H1 (cell line): ENCODE data around the gene SLC6A6. TPM values are rescaled to one million over a fixed set of nuclear protein-coding genes. Genes with fewer than 3 reads are reported as not detected.
A peak's percentile ranks its signal among the peaks of the same experiment; 100 is the strongest.

Experiments
- CTCF ChIA-PET: fragments of 300-600 bp; sonication (Branson Sonifier 250); formaldehyde crosslinking; loops from one replicate; lab custom pipeline; 2021; ENCODE audit not compliant: partially characterized antibody; lab: Charles Lee
- POLR2A ChIA-PET: fragments of 300-600 bp; sonication (Branson Sonifier 250); formaldehyde crosslinking; loops from one replicate; lab custom pipeline; 2021; ENCODE audit warnings: inconsistent platforms; ENCODE audit not compliant: partially characterized antibody; lab: Charles Lee
- DNase-seq, 2 experiments: peaks; one replicate each; pipeline versions ENCODE4 v3.0.0 to v3.0.0-alpha.2; 2010 to 2022; ENCODE audit warnings: low spot score in 2 of 2, low read depth in 1 of 2, mixed read lengths in 1 of 2
- FAIRE-seq: peaks from 2 replicates; lab custom pipeline; 2011; peaks lifted over from hg19 to GRCh38; lab: Jason Lieb, UNC
- H2AFZ ChIP-seq: 2 replicates; pipeline ENCODE4 v1.8.1; 2012; ENCODE audit warnings: low read length, inconsistent platforms
- H2AK5ac ChIP-seq: 2 replicates; pipeline ENCODE4 v1.6.1; 2013; ENCODE audit warnings: low read depth, low read length
- H2BK120ac ChIP-seq: replicated peaks from 2 replicates; pipeline ENCODE3; 2013; ENCODE audit warnings: low read depth, low read length, inconsistent platforms
- H2BK12ac ChIP-seq: 2 replicates; pipeline ENCODE4 v1.6.1; 2013; ENCODE audit warnings: low read depth, low read length
- H2BK15ac ChIP-seq: 2 replicates; pipeline ENCODE4 v1.6.1; 2013; ENCODE audit warnings: low read length
- H2BK20ac ChIP-seq: 2 replicates; pipeline ENCODE4 v1.6.1; 2013; ENCODE audit warnings: low read length
- H2BK5ac ChIP-seq: 2 replicates; pipeline ENCODE4 v1.6.1; 2013; ENCODE audit warnings: low read depth, low read length
- H3K14ac ChIP-seq: 2 replicates; pipeline ENCODE4 v1.6.1; 2013; ENCODE audit warnings: inconsistent platforms; ENCODE audit not compliant: insufficient read length
- H3K18ac ChIP-seq: 2 replicates; pipeline ENCODE4 v1.6.1; 2013; ENCODE audit warnings: low read length; ENCODE audit errors: extremely low read depth
- H3K23ac ChIP-seq: 2 replicates; pipeline ENCODE4 v1.6.1; 2013; ENCODE audit warnings: inconsistent platforms; ENCODE audit not compliant: insufficient read length
- H3K23me2 ChIP-seq: 2 replicates; pipeline ENCODE4 v1.6.1; 2013; ENCODE audit warnings: low read depth, low read length
- H3K27ac ChIP-seq: 2 replicates; pipeline ENCODE4 v1.6.1; 2011; ENCODE audit warnings: low read depth, low read length, inconsistent platforms
- H3K27me3 ChIP-seq, 4 experiments: replicated peaks in 1 of 4; 1 replicate in 1 of 4; 2 replicates in 3 of 4; pipeline versions ENCODE4 v1.6.1 to v1.8.1; 2011 to 2013; ENCODE audit warnings: low read length in 3 of 4, mild to moderate bottlenecking in 3 of 4, inconsistent platforms in 2 of 4, mixed read lengths in 2 of 4, moderate library complexity in 1 of 4; ENCODE audit not compliant: control insufficient read depth in 3 of 4, insufficient read depth in 3 of 4; ENCODE audit errors: extremely low read depth in 1 of 4
- H3K36me3 ChIP-seq, 4 experiments: 2 replicates each; pipeline versions ENCODE4 v1.6.1 to v1.8.1; 2011 to 2013; ENCODE audit warnings: mild to moderate bottlenecking in 4 of 4, low read length in 3 of 4, moderate library complexity in 2 of 4, control low read depth in 1 of 4, inconsistent platforms in 1 of 4; ENCODE audit not compliant: insufficient read depth in 4 of 4, control insufficient read depth in 2 of 4
- H3K4ac ChIP-seq: replicated peaks from 2 replicates; pipeline ENCODE3; 2013; ENCODE audit warnings: low read length, low read depth, mixed read lengths, inconsistent platforms; ENCODE audit not compliant: insufficient read length
- H3K4me1 ChIP-seq, 4 experiments: replicated peaks in 1 of 4; 1 replicate in 1 of 4; 2 replicates in 3 of 4; pipeline versions ENCODE4 v1.6.1 to v1.8.1; 2011 to 2013; ENCODE audit warnings: low read length in 3 of 4, inconsistent platforms in 2 of 4, mixed read lengths in 1 of 4; ENCODE audit not compliant: insufficient read depth in 4 of 4, control insufficient read depth in 3 of 4
- H3K4me2 ChIP-seq, 2 experiments: 2 replicates each; pipeline versions ENCODE4 v1.6.1 to v1.8.1; 2011 to 2013; ENCODE audit warnings: low read depth in 2 of 2, low read length in 2 of 2, control low read depth in 1 of 2, inconsistent platforms in 1 of 2, mild to moderate bottlenecking in 1 of 2; ENCODE audit not compliant: insufficient read depth in 1 of 2
- H3K4me3 ChIP-seq, 4 experiments: fragments of 200-600, 300-600 bp in 1 of 4; sonication (generic), shearing (Covaris generic), sonication (Bioruptor Twin) in 1 of 4; 2 replicates each; pipeline versions ENCODE4 v1.5.1 to v1.8.1; 2011 to 2016; ENCODE audit warnings: low read length in 4 of 4, low read depth in 3 of 4, control low read depth in 2 of 4, inconsistent platforms in 2 of 4, mild to moderate bottlenecking in 2 of 4, mixed read lengths in 1 of 4, moderate library complexity in 1 of 4; ENCODE audit not compliant: insufficient read depth in 2 of 4; ENCODE audit errors: extremely low read depth in 1 of 4
- H3K56ac ChIP-seq: replicated peaks from 2 replicates; pipeline ENCODE3; 2013; ENCODE audit warnings: low read depth, mild to moderate bottlenecking, mixed read lengths, low read length, inconsistent platforms; ENCODE audit not compliant: insufficient read length
- H3K79me1 ChIP-seq: 2 replicates; pipeline ENCODE4 v1.6.1; 2013; ENCODE audit warnings: low read depth, low read length, control low read depth
- H3K79me2 ChIP-seq, 2 experiments: 2 replicates each; pipeline versions ENCODE4 v1.6.1 to v1.8.1; 2012 to 2013; ENCODE audit warnings: low read length in 2 of 2, mild to moderate bottlenecking in 2 of 2, inconsistent platforms in 1 of 2; ENCODE audit not compliant: insufficient read depth in 2 of 2, control insufficient read depth in 1 of 2
- H3K9ac ChIP-seq, 4 experiments: replicated peaks in 1 of 4; 1 replicate in 1 of 4; 2 replicates in 3 of 4; pipeline versions ENCODE4 v1.6.1 to v1.8.1; 2011 to 2013; ENCODE audit warnings: low read depth in 3 of 4, low read length in 3 of 4, control low read depth in 2 of 4, mild to moderate bottlenecking in 2 of 4, moderate library complexity in 2 of 4, inconsistent platforms in 1 of 4; ENCODE audit errors: extremely low read depth in 1 of 4
- H3K9me3 ChIP-seq, 2 experiments: 2 replicates each; pipeline versions ENCODE4 v1.6.1 to v1.8.1; 2012 to 2013; ENCODE audit warnings: mild to moderate bottlenecking in 2 of 2, moderate library complexity in 2 of 2, control low read depth in 1 of 2, inconsistent platforms in 1 of 2, low read depth in 1 of 2, low read length in 1 of 2, mixed read lengths in 1 of 2; ENCODE audit not compliant: insufficient read depth in 2 of 2
- H4K20me1 ChIP-seq, 2 experiments: replicated peaks in 1 of 2; 2 replicates each; pipeline versions ENCODE3 to v1.8.1; 2011 to 2013; ENCODE audit warnings: inconsistent platforms in 2 of 2, low read length in 2 of 2, mild to moderate bottlenecking in 1 of 2; ENCODE audit not compliant: insufficient read depth in 2 of 2, control insufficient read depth in 1 of 2
- H4K5ac ChIP-seq: 2 replicates; pipeline ENCODE4 v1.6.1; 2013; ENCODE audit warnings: low read length, low read depth, mixed read lengths, inconsistent platforms; ENCODE audit not compliant: insufficient read length
- H4K8ac ChIP-seq: 2 replicates; pipeline ENCODE4 v1.8.0; 2013; ENCODE audit warnings: mild to moderate bottlenecking, moderate library complexity, low read length, inconsistent platforms; ENCODE audit not compliant: insufficient read depth; ENCODE audit errors: extremely low read depth
- H4K91ac ChIP-seq: replicated peaks from 2 replicates; pipeline ENCODE3; 2013; ENCODE audit warnings: low read length, mixed read lengths, inconsistent platforms; ENCODE audit not compliant: insufficient read length
- CTCF ChIP-seq, 3 experiments: IDR thresholded peaks; 1 replicate in 2 of 3; 2 replicates in 1 of 3; pipeline versions ENCODE4 v1.5.1 to v1.6.1; 2011; ENCODE audit warnings: low read length in 3 of 3, mild to moderate bottlenecking in 3 of 3, inconsistent platforms in 2 of 3, low read depth in 1 of 3, moderate library complexity in 1 of 3; ENCODE audit not compliant: insufficient read depth in 1 of 3; ENCODE audit errors: control extremely low read depth in 1 of 3
- SIRT6 ChIP-seq: IDR thresholded peaks from one replicate; pipeline ENCODE4 v1.7.1; 2012; ENCODE audit warnings: low read length, inconsistent platforms
- TAF1 ChIP-seq: IDR thresholded peaks from 2 replicates; pipeline ENCODE4 v1.6.1; 2011; ENCODE audit warnings: mild to moderate bottlenecking, low read depth, low read length
- TAF7 ChIP-seq: optimal IDR thresholded peaks from 2 replicates; pipeline ENCODE3; 2011; ENCODE audit warnings: low read depth, mild to moderate bottlenecking, inconsistent platforms, low read length, moderate library complexity, borderline replicate concordance
- USF2 ChIP-seq: IDR thresholded peaks from 2 replicates; pipeline ENCODE4 v1.6.1; 2011; ENCODE audit warnings: low read length, improper control_type of control experiment
- WGBS, 2 experiments: shearing (Covaris generic) in 1 of 2; methylation state at CpG; one replicate each; pipeline versions ENCODE4 v1.1.6 to v1.1.7; 2013 to 2015; ENCODE audit warnings: low lambda C conversion rate in 2 of 2, mixed read lengths in 2 of 2, inconsistent platforms in 1 of 2, low coverage in 1 of 2, missing lambda C conversion rate in 1 of 2; ENCODE audit not compliant: insufficient replicate concordance in 2 of 2, insufficient coverage in 1 of 2, insufficient read length in 1 of 2; ENCODE audit errors: extremely low coverage in 1 of 2, missing lambda C conversion rate in 1 of 2; 5-methylcytosine and 5-hydroxymethylcytosine counted together
- polyA plus RNA-seq, 7 experiments: library from polyadenylated mRNA; depleted of rRNA in 3 of 7; stranded (reverse) in 5 of 7; unstranded in 2 of 7; fragments of >200 nt in 5 of 7; fragments of 200-250 nt in 2 of 7; gene quantifications; 1 replicate in 5 of 7; 2 replicates in 1 of 7; 4 replicates in 1 of 7; pipeline versions ENCODE4 v1.2.1 to v1.2.3, GENCODE V29; 2011 to 2013; ENCODE audit warnings: missing spikeins in 2 of 7, mixed read lengths in 2 of 7
- total RNA-seq: library from RNA; stranded (reverse); fragmentation: NEBNext Ultra II Directional; extraction: Animal tissue kit (Norgen Biotek cat#: 25700); gene quantifications from 2 replicates; pipeline ENCODE4 v1.2.1, GENCODE V29; 2021

SLC6A6 gene
- total and polyA plus RNA-seq, 2 of the 8 experiments (the other 6 are each of a cell fraction or from before 2014, with no cell fraction given): 66.2 to 144 TPM

DNA sequence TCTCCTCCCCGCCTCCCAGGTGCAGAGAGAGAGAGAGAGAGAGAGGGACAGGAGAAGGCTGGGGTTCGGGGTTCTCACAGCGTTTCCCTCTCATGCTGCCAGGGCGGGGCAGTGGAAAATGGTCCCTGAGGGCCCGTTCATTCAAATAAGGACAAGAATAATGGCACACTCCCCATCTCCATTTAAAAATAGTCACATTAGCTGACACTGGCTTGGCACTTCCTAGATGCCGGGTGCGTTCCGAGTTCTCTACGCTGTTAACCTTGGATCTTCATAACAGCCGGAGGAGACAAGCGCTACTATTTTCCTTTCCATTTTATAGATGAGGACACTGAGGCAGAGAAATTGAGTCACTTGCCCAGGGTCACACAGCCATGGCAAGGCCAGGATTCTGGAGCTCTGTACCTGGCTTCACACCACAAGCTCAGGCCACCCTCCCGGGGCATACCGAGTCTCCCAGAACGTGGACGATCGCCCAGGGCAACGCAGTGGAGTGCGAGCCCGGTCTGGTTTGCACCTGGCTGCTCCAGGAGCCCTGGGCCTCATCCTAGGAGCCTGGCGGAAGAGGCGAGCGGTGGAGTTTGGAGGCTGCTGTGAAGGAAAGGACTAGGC lies 608 bp upstream of the SLC6A6 start:
- peak overlapping the region; percentile 66; the same call in 1 of the 2 replicates for H3K27ac ChIP-seq
- H3K14ac ChIP-seq: no peak overlapping the region
- H4K91ac ChIP-seq: peak overlapping the region; percentile 91
- peak overlapping the region; percentile 61; the same call in 1 of the 2 replicates for H2BK15ac ChIP-seq
- peak overlapping the region; percentile 27 to 99 (median 59); a peak in 7 of 8 replicates for H3K4me3 ChIP-seq
- no peaks in the 10 kb centered on the region for H3K36me3 ChIP-seq
- peak overlapping the region; percentile 90 for H2BK20ac ChIP-seq
- peak overlapping the region; percentile 27 for H3K4ac ChIP-seq
- H3K23ac ChIP-seq: no peak overlapping the region
- DNase-seq (no peak), FAIRE-seq (no peak)
- CTCF ChIA-PET: interaction anchor here (0.7 to 3.6 kb wide), 17 partner anchors 10 to 522 kb away, joined by 3 to 27 read pairs (median 4); no protein-coding TSS in a partner anchor
- 47% methylated on average over 22 of the region's 22 CpGs; no CpG with 5 or more reads in 1 of the 2 experiments for WGBS, 2 experiments
- POLR2A ChIA-PET: interaction anchor here (0.8 to 6.5 kb wide), 18 partner anchors 10 to 140 kb away, joined by 3 to 41 read pairs (median 4); no protein-coding TSS in a partner anchor
- no peak overlapping the region for H2AK5ac ChIP-seq
- H4K8ac ChIP-seq: peak overlapping the region; percentile 47; the same call in 1 of the 2 replicates
- H3K4me1 ChIP-seq: peaks cover 5 to 25% (median 18%) of the 10 kb centered on the region in 4 experiments
- peak overlapping the region; percentile 37 for H3K56ac ChIP-seq
- no peaks in the 10 kb centered on the region for H3K9me3 ChIP-seq
- peaks cover 38 to 40% of the 10 kb centered on the region in 2 experiments for H3K79me2 ChIP-seq
- peaks cover 13% of the 10 kb centered on the region for H3K23me2 ChIP-seq
- peak overlapping the region; percentile 100 for H3K4me2 ChIP-seq
- H2AFZ ChIP-seq: peak overlapping the region; percentile 56; the same call in 1 of the 2 replicates
- H3K18ac ChIP-seq: peak overlapping the region; percentile 98
- peaks cover 8 to 27% of the 10 kb centered on the region in 2 experiments for H4K20me1 ChIP-seq
- TF ChIP-seq USF2: no peak
- no peak for TF ChIP-seq SIRT6
- no peak for TF ChIP-seq TAF1
- no peak for TF ChIP-seq TAF7
- TF ChIP-seq CTCF (IDR thresholded peaks at IDR 0.05; ENCODE audit: control extremely low read depth in 1 of 3, insufficient read depth in 1 of 3, low read depth in 1 of 3, low read length in 3 of 3): no peak
- TF ChIP-seq, all 59 proteins: peak for 0
- peak overlapping the region in 3 of 4 experiments; percentile 34 to 68 (median 63); a peak in 3 of 7 replicates for H3K9ac ChIP-seq
- no peak overlapping the region for H2BK120ac ChIP-seq
- H2BK12ac ChIP-seq: peak overlapping the region; percentile 90; the same call in 1 of the 2 replicates
- no peaks in the 10 kb centered on the region for H3K27me3 ChIP-seq
- peaks cover 18% of the 10 kb centered on the region for H3K79me1 ChIP-seq
- H4K5ac ChIP-seq: peak overlapping the region; percentile 46
- peak overlapping the region; percentile 97 for H2BK5ac ChIP-seq
